Hindlimb muscle (tissue), 1 donor: Measurements from ENCODE around the gene SEPTIN8. TPM values are rescaled to one million over a fixed set of nuclear protein-coding genes. Genes with fewer than 3 reads are reported as not detected.

Experiments
- polyA plus RNA-seq: library from polyadenylated mRNA; unstranded; fragments of 120-200 nt; gene quantifications from one replicate; pipeline ENCODE4 v1.2.1, GENCODE V29; 2013; ENCODE audit not compliant: insufficient read length

The SEPTIN8 gene
- polyA plus RNA-seq, 1 donor: 37.4 TPM

Other genes starting within 250 kb of the SEPTIN8 start
- gene IL5, start 233.7 kb downstream of the SEPTIN8 start, polyA plus RNA-seq: not detected
- 24.9 TPM for gene RAD50, start 220.3 kb downstream of the SEPTIN8 start, polyA plus RNA-seq
- gene IL13, start 119.1 kb downstream of the SEPTIN8 start, polyA plus RNA-seq: not detected
- not detected for gene IL4, start 103.2 kb downstream of the SEPTIN8 start, polyA plus RNA-seq
- 7.1 TPM for gene KIF3A, start 39.7 kb downstream of the SEPTIN8 start, polyA plus RNA-seq
- 0.57 TPM for gene CCNI2, start 29.8 kb downstream of the SEPTIN8 start, polyA plus RNA-seq
- 0.23 TPM for gene SOWAHA, start 36.1 kb upstream of the SEPTIN8 start, polyA plus RNA-seq
- 2.8 TPM for gene SHROOM1, start 53.4 kb upstream of the SEPTIN8 start, polyA plus RNA-seq
- 0.83 TPM for gene GDF9, start 89.2 kb upstream of the SEPTIN8 start, polyA plus RNA-seq
- 172 TPM for gene UQCRQ, start 89.4 kb upstream of the SEPTIN8 start, polyA plus RNA-seq
- 2.6 TPM for gene LEAP2, start 96.4 kb upstream of the SEPTIN8 start, polyA plus RNA-seq
- gene AFF4, start 186.4 kb upstream of the SEPTIN8 start, polyA plus RNA-seq: 44.0 TPM
- gene ZCCHC10, start 249.3 kb upstream of the SEPTIN8 start, polyA plus RNA-seq: 21.4 TPM